Muscle layer of colon (tissue), 2 donors: Measurements from ENCODE around the gene LSAMP.

Source experiments
- H3K27ac ChIP-seq: one replicate; pipeline ENCODE4 v1.7.0; 2013; ENCODE audit warnings: low read depth, mild to moderate bottlenecking, low read length, moderate library complexity
- H3K27me3 ChIP-seq, 2 donors: one replicate each; pipeline ENCODE4 v1.7.0; 2013; ENCODE audit warnings: low read length in 2 of 2, mild to moderate bottlenecking in 2 of 2; ENCODE audit not compliant: insufficient read depth in 2 of 2, control insufficient read depth in 1 of 2
- H3K36me3 ChIP-seq: one replicate; pipeline ENCODE4 v1.7.0; 2013; ENCODE audit warnings: mild to moderate bottlenecking, low read length; ENCODE audit not compliant: insufficient read depth
- H3K4me1 ChIP-seq: one replicate; pipeline ENCODE4 v1.7.0; 2013; ENCODE audit warnings: mild to moderate bottlenecking, low read length; ENCODE audit not compliant: insufficient read depth
- H3K4me3 ChIP-seq, 2 donors: one replicate each; pipeline ENCODE4 v1.7.0; 2013; ENCODE audit warnings: low read length in 2 of 2, low read depth in 1 of 2, mild to moderate bottlenecking in 1 of 2, moderate library complexity in 1 of 2
- H3K9ac ChIP-seq: one replicate; pipeline ENCODE4 v1.7.0; 2013; ENCODE audit warnings: low read length
- H3K9me3 ChIP-seq: one replicate; pipeline ENCODE4 v1.7.0; 2013; ENCODE audit warnings: mild to moderate bottlenecking, low read length
- donor health status: abdominal sarcoma.
- donor health status: Adenocarcinoma of cecum.

The LSAMP gene

GRCh38 chr3:115931581-115931980, 513.7 kb downstream of the LSAMP start:
- H3K4me3 ChIP-seq = no peak overlapping the region
- H3K4me1 ChIP-seq = no peaks in the 10 kb centered on the region
- H3K9me3 ChIP-seq = no peaks in the 10 kb centered on the region
- no peaks in the 10 kb centered on the region for H3K36me3 ChIP-seq
- no peak overlapping the region for H3K27ac ChIP-seq
- H3K27me3 ChIP-seq = no peaks in the 10 kb centered on the region
- no peak overlapping the region for H3K9ac ChIP-seq

GRCh38 chr3:115930922-115931321, 514.4 kb downstream of the LSAMP start:
- no peak overlapping the region for H3K27ac ChIP-seq
- no peaks in the 10 kb centered on the region for H3K36me3 ChIP-seq
- no peak overlapping the region for H3K9ac ChIP-seq
- no peaks in the 10 kb centered on the region for H3K9me3 ChIP-seq
- H3K27me3 ChIP-seq = no peaks in the 10 kb centered on the region
- no peak overlapping the region for H3K4me3 ChIP-seq
- no peaks in the 10 kb centered on the region for H3K4me1 ChIP-seq

- no peaks in the 10 kb centered on the region for H3K36me3 ChIP-seq
- no peaks in the 10 kb centered on the region for H3K9me3 ChIP-seq
- H3K4me3 ChIP-seq = no peak overlapping the region
- H3K27ac ChIP-seq = no peak overlapping the region
- H3K27me3 ChIP-seq = no peaks in the 10 kb centered on the region
- no peak overlapping the region for H3K9ac ChIP-seq
- no peaks in the 10 kb centered on the region for H3K4me1 ChIP-seq
Observed at GRCh38 chr3:115930168-115930567, 515.1 kb downstream of the LSAMP start.

- Histone ChIP-seq H3K9ac (no peak overlapping the region), H3K9me3 (no peaks in the 10 kb centered on the region), H3K4me1 (no peaks in the 10 kb centered on the region), H3K36me3 (no peaks in the 10 kb centered on the region), H3K27me3 (no peaks in the 10 kb centered on the region), H3K27ac (no peak overlapping the region), H3K4me3 (no peak overlapping the region)
Observed at GRCh38 chr3:115928376-115928775, 516.9 kb downstream of the LSAMP start.

GRCh38 chr3:115927197-115927596, 518.1 kb downstream of the LSAMP start:
- Histone ChIP-seq H3K36me3 (no peaks in the 10 kb centered on the region), H3K27ac (no peak overlapping the region)

GRCh38 chr3:115922681-115923347, 522.5 kb downstream of the LSAMP start:
- Histone ChIP-seq H3K27ac (no peak overlapping the region), H3K36me3 (no peaks in the 10 kb centered on the region), H3K9ac (no peak overlapping the region), H3K27me3 (no peaks in the 10 kb centered on the region), H3K4me1 (no peaks in the 10 kb centered on the region), H3K4me3 (no peak overlapping the region), H3K9me3 (no peaks in the 10 kb centered on the region)

More at GRCh38 chr3:115927197-115927596, 518.1 kb downstream of the LSAMP start:
- H3K9ac ChIP-seq = no peak overlapping the region
- no peaks in the 10 kb centered on the region for H3K4me1 ChIP-seq
- H3K9me3 ChIP-seq = no peaks in the 10 kb centered on the region
- H3K27me3 ChIP-seq = no peaks in the 10 kb centered on the region
- H3K4me3 ChIP-seq = no peak overlapping the region

- Histone ChIP-seq H3K36me3 (no peaks in the 10 kb centered on the region), H3K27me3 (no peaks in the 10 kb centered on the region), H3K4me1 (no peaks in the 10 kb centered on the region), H3K9ac (no peak overlapping the region), H3K27ac (no peak overlapping the region), H3K4me3 (no peak overlapping the region), H3K9me3 (no peaks in the 10 kb centered on the region)
Observed at GRCh38 chr3:115921711-115922110, 523.6 kb downstream of the LSAMP start.

- H3K9ac ChIP-seq = no peak overlapping the region
- H3K4me3 ChIP-seq = no peak overlapping the region
- H3K27ac ChIP-seq = no peak overlapping the region
- no peaks in the 10 kb centered on the region for H3K4me1 ChIP-seq
- H3K36me3 ChIP-seq = no peaks in the 10 kb centered on the region
- no peaks in the 10 kb centered on the region for H3K27me3 ChIP-seq
- H3K9me3 ChIP-seq = no peaks in the 10 kb centered on the region
Observed at GRCh38 chr3:115918900-115919299, 526.4 kb downstream of the LSAMP start.

- Histone ChIP-seq H3K9me3 (no peaks in the 10 kb centered on the region), H3K4me3 (no peak overlapping the region), H3K27me3 (no peaks in the 10 kb centered on the region), H3K4me1 (no peaks in the 10 kb centered on the region), H3K36me3 (no peaks in the 10 kb centered on the region), H3K9ac (no peak overlapping the region), H3K27ac (no peak overlapping the region)
Observed at GRCh38 chr3:115916866-115917265, 528.4 kb downstream of the LSAMP start.

GRCh38 chr3:115915061-115915460, 530.2 kb downstream of the LSAMP start:
- no peaks in the 10 kb centered on the region for H3K4me1 ChIP-seq
- no peaks in the 10 kb centered on the region for H3K27me3 ChIP-seq
- no peaks in the 10 kb centered on the region for H3K9me3 ChIP-seq
- no peak overlapping the region for H3K27ac ChIP-seq
- H3K36me3 ChIP-seq = no peaks in the 10 kb centered on the region
- no peak overlapping the region for H3K9ac ChIP-seq
- H3K4me3 ChIP-seq = no peak overlapping the region

- no peak overlapping the region for H3K4me3 ChIP-seq
- no peak overlapping the region for H3K9ac ChIP-seq
- H3K9me3 ChIP-seq = no peaks in the 10 kb centered on the region
- H3K27me3 ChIP-seq = no peaks in the 10 kb centered on the region
- no peak overlapping the region for H3K27ac ChIP-seq
- no peaks in the 10 kb centered on the region for H3K36me3 ChIP-seq
- no peaks in the 10 kb centered on the region for H3K4me1 ChIP-seq
Observed at GRCh38 chr3:115913069-115913686, 532.1 kb downstream of the LSAMP start.

- Histone ChIP-seq H3K4me1 (no peaks in the 10 kb centered on the region), H3K27ac (no peak overlapping the region), H3K9ac (no peak overlapping the region), H3K4me3 (no peak overlapping the region), H3K27me3 (no peaks in the 10 kb centered on the region), H3K36me3 (no peaks in the 10 kb centered on the region), H3K9me3 (no peaks in the 10 kb centered on the region)
Observed at GRCh38 chr3:115912372-115912771, 532.9 kb downstream of the LSAMP start.
